Activated CD8-positive, alpha-beta T cell treated with anti-CD3 and anti-CD28 coated beads for 36 hours (primary cell): ENCODE measurements around the gene BACE2. TPM values are rescaled to one million over a fixed set of nuclear protein-coding genes. Genes with fewer than 3 reads are reported as not detected.

Experiments used
- ATAC-seq: fragments of 200-7000 bp; cut with Tn5 transposase; one replicate; pipeline ENCODE4 v1.10.0; 2021; ENCODE audit warnings: mild to moderate bottlenecking, moderate library complexity
- CTCF ChIA-PET: fragments of 350-600 bp; sonication (Branson Sonifier 250); formaldehyde crosslinking; loops from one replicate; lab custom pipeline; 2021; ENCODE audit warnings: antibody characterized with exemption; lab: Charles Lee
- POLR2A ChIA-PET: fragments of 350-600 bp; sonication (Branson Sonifier 250); formaldehyde crosslinking; loops from one replicate; lab custom pipeline; 2021; ENCODE audit warnings: antibody characterized with exemption; lab: Charles Lee
- DNase-seq: peaks from one replicate; pipeline ENCODE4 v3.0.0-alpha.2; 2020
- H3K27ac Mint-ChIP-seq: one replicate; pipeline ENCODE4 v1.8.0; 2021; ENCODE audit warnings: mild to moderate bottlenecking, mixed read lengths
- H3K27me3 Mint-ChIP-seq: one replicate; pipeline ENCODE4 v1.8.0; 2021; ENCODE audit warnings: mixed read lengths
- H3K36me3 Mint-ChIP-seq: one replicate; pipeline ENCODE4 v1.8.0; 2021; ENCODE audit warnings: low read depth, mixed read lengths
- H3K4me1 Mint-ChIP-seq: one replicate; pipeline ENCODE4 v1.8.0; 2021; ENCODE audit warnings: low read depth, mixed read lengths
- H3K4me3 Mint-ChIP-seq: one replicate; pipeline ENCODE4 v1.8.0; 2021; ENCODE audit warnings: mild to moderate bottlenecking, moderate library complexity, mixed read lengths
- H3K9me3 Mint-ChIP-seq: one replicate; pipeline ENCODE4 v1.8.0; 2021; ENCODE audit warnings: mixed read lengths
- CTCF ChIP-seq: fragments of 200-600 bp; IDR thresholded peaks from one replicate; pipeline ENCODE4 v1.8.0; 2022; ENCODE audit warnings: antibody characterized with exemption, mild to moderate bottlenecking
- intact Hi-C: fragments of 100-400 bp; cut with micrococcal nuclease; formaldehyde crosslinking; loops from one replicate; pipeline ENCODE4 v1.10.0; 2022
- total RNA-seq, 2 experiments: library from RNA; stranded (reverse); gene quantifications; one replicate each; pipeline ENCODE4 v1.2.3, GENCODE V29; 2021

Gene BACE2
- total RNA-seq, 2 experiments from 2014 or later = 1.1 to 2.0 TPM

GRCh38 chr21:41162096-41162495 lies 5.9 kb upstream of the BACE2 start:
- H3K27me3 Mint-ChIP-seq = peaks cover 23% of the 10 kb centered on the region
- ATAC-seq = no peak
- intact Hi-C loops = no loop called here
- H3K9me3 Mint-ChIP-seq = peaks cover 6% of the 10 kb centered on the region
- no peak for TF ChIP-seq CTCF
- POLR2A ChIA-PET = interaction anchor here (0.6 kb wide), 1 partner anchor 68 kb away, joined by 3 read pairs; no protein-coding TSS in a partner anchor
- no peaks in the 10 kb centered on the region for H3K36me3 Mint-ChIP-seq
- H3K4me3 Mint-ChIP-seq = no peak overlapping the region
- DNase-seq = no peak
- H3K27ac Mint-ChIP-seq = no peak overlapping the region
- no peaks in the 10 kb centered on the region for H3K4me1 Mint-ChIP-seq
- CTCF ChIA-PET = no interaction called here

- CTCF ChIA-PET = no interaction called here
These were observed 4.9 kb upstream of the BACE2 start for GRCh38 chr21:41163091-41163490.

GRCh38 chr21:41164052-41164451 lies 3.9 kb upstream of the BACE2 start:
- TF ChIP-seq CTCF = no peak
- ChIA-PET POLR2A (no interaction called here), CTCF (no interaction called here)
- H3K27ac Mint-ChIP-seq = no peak overlapping the region
- no peak overlapping the region for H3K4me3 Mint-ChIP-seq
- H3K27me3 Mint-ChIP-seq = peaks cover 24% of the 10 kb centered on the region
- DNase-seq = no peak
- ATAC-seq = no peak
- intact Hi-C loops = no loop called here
- H3K9me3 Mint-ChIP-seq = no peaks in the 10 kb centered on the region
- no peaks in the 10 kb centered on the region for H3K36me3 Mint-ChIP-seq
- peaks cover 1% of the 10 kb centered on the region for H3K4me1 Mint-ChIP-seq

More at GRCh38 chr21:41163091-41163490, 4.9 kb upstream of the BACE2 start:
- intact Hi-C loops = no loop called here
- peaks cover 23% of the 10 kb centered on the region for H3K27me3 Mint-ChIP-seq
- no peak overlapping the region for H3K4me3 Mint-ChIP-seq
- no peak overlapping the region for H3K27ac Mint-ChIP-seq
- TF ChIP-seq CTCF = no peak
- POLR2A ChIA-PET = no interaction called here
- H3K36me3 Mint-ChIP-seq = no peaks in the 10 kb centered on the region
- ATAC-seq (no peak), DNase-seq (no peak)
- H3K4me1 Mint-ChIP-seq = no peaks in the 10 kb centered on the region
- H3K9me3 Mint-ChIP-seq = peaks cover 6% of the 10 kb centered on the region

- no peaks in the 10 kb centered on the region for H3K36me3 Mint-ChIP-seq
- ChIA-PET CTCF (no interaction called here), POLR2A (no interaction called here)
- peaks cover 31% of the 10 kb centered on the region for H3K27me3 Mint-ChIP-seq
- H3K4me1 Mint-ChIP-seq = peaks cover 7% of the 10 kb centered on the region
- intact Hi-C loops = no loop called here
- no peaks in the 10 kb centered on the region for H3K9me3 Mint-ChIP-seq
- ATAC-seq (no peak), DNase-seq (no peak)
- H3K27ac Mint-ChIP-seq = no peak overlapping the region
- H3K4me3 Mint-ChIP-seq = no peak overlapping the region
- no peak for TF ChIP-seq CTCF
These were observed 2.8 kb upstream of the BACE2 start for GRCh38 chr21:41164981-41165655.

- Mint-ChIP-seq H3K36me3 (no peaks in the 10 kb centered on the region), H3K4me3 (peak overlapping the region; percentile 27), H3K4me1 (peaks cover 7% of the 10 kb centered on the region), H3K27ac (no peak overlapping the region), H3K27me3 (peaks cover 39% of the 10 kb centered on the region), H3K9me3 (no peaks in the 10 kb centered on the region)
- CTCF ChIA-PET = interaction anchor here (1.1 kb wide), 1 partner anchor 9 kb away, joined by 3 read pairs; no protein-coding TSS in a partner anchor
- POLR2A ChIA-PET = no interaction called here
- ATAC-seq = no peak
- intact Hi-C loops = no loop called here
- no peak for DNase-seq
- no peak for TF ChIP-seq CTCF
These were observed 1.1 kb upstream of the BACE2 start for GRCh38 chr21:41166884-41167283.
